GM18499 (cell line): ENCODE data around the gene ULK4.
"Not testable (repeated sequence)": the region's sequence is repeated elsewhere in the genome, so short reads cannot be mapped to it uniquely, and the experiment has no call there.

Source experiments
- ATAC-seq: cut with Tn5 transposase; IDR thresholded peaks from one replicate; pipeline ENCODE4 v1.9.1; 2021; ENCODE audit warnings: moderate number of reproducible peaks; ENCODE audit not compliant: insufficient read depth, unreplicated experiment

Gene ULK4

GRCh38 chr3:41792806-41793205 is 169.1 kb downstream of the ULK4 start:
- no peak for ATAC-seq

- ATAC-seq, result no peak
Observed at GRCh38 chr3:41769106-41769505, 192.8 kb downstream of the ULK4 start.

GRCh38 chr3:41768363-41768762 is 193.5 kb downstream of the ULK4 start:
- ATAC-seq, result no peak

GRCh38 chr3:41762867-41763266 is 199.0 kb downstream of the ULK4 start:
- not testable (repeated sequence) for ATAC-seq

GRCh38 chr3:41753651-41754050 is 208.3 kb downstream of the ULK4 start:
- no peak for ATAC-seq

- no peak for ATAC-seq
Observed at GRCh38 chr3:41751597-41751996, 210.3 kb downstream of the ULK4 start.

- ATAC-seq, result no peak
Observed at GRCh38 chr3:41749988-41750387, 211.9 kb downstream of the ULK4 start.

- no peak for ATAC-seq
Observed at GRCh38 chr3:41746215-41746614, 215.7 kb downstream of the ULK4 start.

GRCh38 chr3:41742121-41742520 is 219.8 kb downstream of the ULK4 start:
- no peak for ATAC-seq

GRCh38 chr3:41740374-41740886 is 221.5 kb downstream of the ULK4 start:
- no peak for ATAC-seq

- ATAC-seq, result no peak
Observed at GRCh38 chr3:41726891-41727290, 235.0 kb downstream of the ULK4 start.

- no peak for ATAC-seq
Observed at GRCh38 chr3:41717641-41718040, 244.3 kb downstream of the ULK4 start.

- no peak for ATAC-seq
Observed at GRCh38 chr3:41716471-41716870, 245.4 kb downstream of the ULK4 start.

- no peak for ATAC-seq
Observed at GRCh38 chr3:41715376-41715775, 246.5 kb downstream of the ULK4 start.

- ATAC-seq, result no peak
Observed at GRCh38 chr3:41711651-41712050, 250.3 kb downstream of the ULK4 start.

GRCh38 chr3:41710646-41711388 is 251.1 kb downstream of the ULK4 start:
- ATAC-seq, result no peak

GRCh38 chr3:41709213-41709612 is 252.7 kb downstream of the ULK4 start:
- not testable (repeated sequence) for ATAC-seq

GRCh38 chr3:41708176-41708575 is 253.7 kb downstream of the ULK4 start:
- no peak for ATAC-seq

- ATAC-seq, result no peak
Observed at GRCh38 chr3:41705893-41706292, 256.0 kb downstream of the ULK4 start.

GRCh38 chr3:41701191-41701698 is 260.7 kb downstream of the ULK4 start:
- ATAC-seq, result no peak

- no peak for ATAC-seq
Observed at GRCh38 chr3:41700155-41700554, 261.7 kb downstream of the ULK4 start.

GRCh38 chr3:41698898-41699297 is 263.0 kb downstream of the ULK4 start:
- no peak for ATAC-seq
